Erythroblast (primary cell): ENCODE measurements around the gene AFMID.
"Not testable (repeated sequence)": the region's sequence is repeated elsewhere in the genome, so short reads cannot be mapped to it uniquely, and the experiment has no call there.

ENCODE experiments used
- GATA1 ChIP-seq: IDR thresholded peaks from 2 replicates; pipeline ENCODE4 v1.6.1; 2011; ENCODE audit warnings: low read depth, mild to moderate bottlenecking, control low read depth, low read length, moderate library complexity
- POLR2A ChIP-seq: IDR thresholded peaks from 2 replicates; pipeline ENCODE4 v1.6.1; 2011; ENCODE audit warnings: mild to moderate bottlenecking, low read length

DNA sequence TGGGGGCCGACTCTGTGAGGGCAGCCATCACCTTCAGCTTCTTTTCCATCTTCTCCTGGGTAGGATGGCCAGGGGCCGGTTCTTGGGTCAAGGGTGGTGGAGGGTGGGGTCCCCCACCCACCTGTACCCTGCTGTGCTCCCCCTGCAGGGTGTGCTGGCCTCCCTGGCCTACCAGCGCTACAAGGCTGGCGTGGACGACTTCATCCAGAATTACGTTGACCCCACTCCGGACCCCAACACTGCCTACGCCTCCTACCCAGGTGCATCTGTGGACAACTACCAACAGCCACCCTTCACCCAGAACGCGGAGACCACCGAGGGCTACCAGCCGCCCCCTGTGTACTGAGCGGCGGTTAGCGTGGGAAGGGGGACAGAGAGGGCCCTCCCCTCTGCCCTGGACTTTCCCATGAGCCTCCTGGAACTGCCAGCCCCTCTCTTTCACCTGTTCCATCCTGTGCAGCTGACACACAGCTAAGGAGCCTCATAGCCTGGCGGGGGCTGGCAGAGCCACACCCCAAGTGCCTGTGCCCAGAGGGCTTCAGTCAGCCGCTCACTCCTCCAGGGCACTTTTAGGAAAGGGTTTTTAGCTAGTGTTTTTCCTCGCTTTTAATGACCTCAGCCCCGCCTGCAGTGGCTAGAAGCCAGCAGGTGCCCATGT lies 15.4 kb upstream of the AFMID start:
- not testable (repeated sequence) for TF ChIP-seq POLR2A, GATA1
